PC-3 (cell line): Measurements from ENCODE around the gene MUTYH. TPM values are rescaled to one million over a fixed set of nuclear protein-coding genes. Genes with fewer than 3 reads are reported as not detected.
"Not testable (repeated sequence)": the region's sequence is repeated elsewhere in the genome, so short reads cannot be mapped to it uniquely, and the experiment has no call there.

Experiments
- ATAC-seq: fragments of 200-7000 bp; cut with Tn5 transposase; 2 replicates; pipeline ENCODE4 v1.9.1; 2020; ENCODE audit warnings: mild to moderate bottlenecking, moderate library complexity
- BruUV-seq: library from RNA; stranded (reverse); fragments of 400-500 nt; replicated peaks from 2 replicates; lab custom pipeline; 2021; lab: Mats Ljungman, UMichigan
- CTCF ChIA-PET: fragments of 300-600 bp; sonication (Branson Sonifier 250); formaldehyde crosslinking; loops from one replicate; lab custom pipeline; 2022; ENCODE audit warnings: antibody characterized with exemption; lab: Charles Lee
- POLR2A ChIA-PET: fragments of 300-600 bp; sonication (Branson Sonifier 250); formaldehyde crosslinking; loops from one replicate; lab custom pipeline; 2022; ENCODE audit warnings: antibody characterized with exemption; ENCODE audit not compliant: unreplicated experiment; lab: Charles Lee
- DNase-seq: peaks from one replicate; pipeline ENCODE4 v3.0.0-alpha.2; 2015
- H2AFZ ChIP-seq: fragments of 300-600 bp; sonication (generic); 2 replicates; pipeline ENCODE4 v1.6.0; 2016; ENCODE audit warnings: antibody characterized with exemption, low read length
- H3F3A ChIP-seq: fragments of 300-600 bp; sonication (generic); one replicate; pipeline ENCODE4 v1.6.0; 2017; ENCODE audit warnings: antibody characterized with exemption, low read length, control low read depth, mild to moderate bottlenecking; ENCODE audit not compliant: unreplicated experiment
- H3K27ac ChIP-seq: fragments of 300-600 bp; sonication (generic); 2 replicates; pipeline ENCODE4 v1.5.1; 2016; ENCODE audit warnings: mild to moderate bottlenecking, low read length
- H3K27me3 ChIP-seq: fragments of 300-600 bp; sonication (generic); 2 replicates; pipeline ENCODE4 v1.6.1; 2016; ENCODE audit warnings: low read length, mixed read lengths
- H3K36me3 ChIP-seq: fragments of 300-600 bp; sonication (generic); 2 replicates; pipeline ENCODE4 v1.6.1; 2016; ENCODE audit warnings: low read depth, mixed run types, low read length, mixed read lengths
- H3K4me1 ChIP-seq: fragments of 300-600 bp; sonication (generic); 2 replicates; pipeline ENCODE4 v1.5.1; 2016; ENCODE audit warnings: low read length; ENCODE audit not compliant: insufficient read depth
- H3K4me2 ChIP-seq: fragments of 300-600 bp; sonication (generic); 2 replicates; pipeline ENCODE4 v1.6.0; 2016; ENCODE audit warnings: low read length
- H3K4me3 ChIP-seq: fragments of 300-600 bp; sonication (generic); 2 replicates; pipeline ENCODE4 v1.5.1; 2016; ENCODE audit warnings: mild to moderate bottlenecking, low read length, mixed read lengths
- H3K79me2 ChIP-seq: fragments of 300-600 bp; sonication (generic); 2 replicates; pipeline ENCODE4 v1.6.1; 2017; ENCODE audit warnings: low read length, mixed read lengths
- H3K9ac ChIP-seq: fragments of 300-600 bp; sonication (generic); 2 replicates; pipeline ENCODE4 v1.6.0; 2016; ENCODE audit warnings: mild to moderate bottlenecking, low read length
- H3K9me2 ChIP-seq: fragments of 300-600 bp; sonication (generic); replicated peaks from 2 replicates; pipeline ENCODE4 v1.6.1; 2016; ENCODE audit warnings: mixed run types, low read length, mixed read lengths
- H3K9me3 ChIP-seq: fragments of 300-600 bp; sonication (generic); 2 replicates; pipeline ENCODE4 v1.6.1; 2016; ENCODE audit warnings: low read length, mixed read lengths
- H4K20me1 ChIP-seq: fragments of 300-600 bp; sonication (generic); 2 replicates; pipeline ENCODE4 v1.6.1; 2016; ENCODE audit warnings: low read length, mixed read lengths
- CTCF ChIP-seq: fragments of 300-600 bp; sonication (generic); conservative IDR thresholded peaks from 2 replicates; pipeline ENCODE4 v1.5.1; 2017; ENCODE audit warnings: antibody characterized with exemption, low read depth, mild to moderate bottlenecking, low read length
- EZH2 ChIP-seq: fragments of 300-600 bp; sonication (generic); IDR thresholded peaks from one replicate; pipeline ENCODE4 v1.6.1; 2017; ENCODE audit warnings: antibody characterized with exemption, mild to moderate bottlenecking, low read length; ENCODE audit not compliant: unreplicated experiment
- EZH2phosphoT487 ChIP-seq: fragments of 300-600 bp; sonication (generic); IDR thresholded peaks from 2 replicates; pipeline ENCODE4 v1.6.1; 2018; ENCODE audit warnings: mild to moderate bottlenecking, antibody characterized with exemption, low read length, borderline replicate concordance
- intact Hi-C: fragments of 100-400 bp; cut with micrococcal nuclease; formaldehyde crosslinking; loops from 2 replicates; pipeline ENCODE4 v1.9.0; 2023
- total RNA-seq: library from RNA; depleted of rRNA; stranded (reverse); fragments of >200 nt; gene quantifications from 2 replicates; pipeline ENCODE4 v1.2.3, GENCODE V29; 2014

MUTYH gene
- total RNA-seq, 1 experiment from 2014 or later, result 22.8 TPM

GRCh38 chr1:45385302-45385701, 45.1 kb upstream of the MUTYH start:
- DNase-seq, result no peak
- TF ChIP-seq EZH2 (no peak), EZH2phosphoT487 (no peak), CTCF (no peak)
- H3F3A ChIP-seq, result no peaks in the 10 kb centered on the region
- H4K20me1 ChIP-seq, result no peaks in the 10 kb centered on the region
- no peak overlapping the region for H3K4me3 ChIP-seq
- intact Hi-C loops, result no loop called here
- no peak overlapping the region for H3K27ac ChIP-seq
- H3K9me3 ChIP-seq, result no peaks in the 10 kb centered on the region
- H3K4me2 ChIP-seq, result no peak overlapping the region
- POLR2A ChIA-PET, result no interaction called here
- no TSS peak for BruUV-seq
- ATAC-seq, result no peak
- H3K36me3 ChIP-seq, result no peaks in the 10 kb centered on the region
- CTCF ChIA-PET, result no interaction called here
- no peak overlapping the region for H3K9ac ChIP-seq
- no peaks in the 10 kb centered on the region for H3K4me1 ChIP-seq
- no peaks in the 10 kb centered on the region for H3K9me2 ChIP-seq
- H3K27me3 ChIP-seq, result no peaks in the 10 kb centered on the region
- H3K79me2 ChIP-seq, result no peaks in the 10 kb centered on the region
- H2AFZ ChIP-seq, result no peak overlapping the region

- H3K4me3 ChIP-seq, H3K9ac ChIP-seq, H3K79me2 ChIP-seq, H3K4me2 ChIP-seq, H3F3A ChIP-seq, H3K36me3 ChIP-seq, BruUV-seq, H3K4me1 ChIP-seq, H3K27ac ChIP-seq, H3K9me3 ChIP-seq, intact Hi-C loops, H3K9me2 ChIP-seq, H3K27me3 ChIP-seq, ATAC-seq, H4K20me1 ChIP-seq, DNase-seq, H2AFZ ChIP-seq: not testable (repeated sequence)
- POLR2A ChIA-PET, result interaction anchor here (0.6 kb wide), 1 partner anchor 489 kb away, joined by 6 read pairs; no protein-coding TSS in a partner anchor
- CTCF ChIA-PET, result interaction anchor here (0.6 kb wide), 1 partner anchor 476 kb away, joined by 10 read pairs; no protein-coding TSS in a partner anchor
Measured at GRCh38 chr1:45384213-45384612, 44.0 kb upstream of the MUTYH start.

GRCh38 chr1:45383191-45383590, 43.0 kb upstream of the MUTYH start:
- Histone ChIP-seq H3K27me3 (no peaks in the 10 kb centered on the region), H3K9me3 (no peaks in the 10 kb centered on the region), H3K9me2 (no peaks in the 10 kb centered on the region), H3K27ac (no peak overlapping the region), H2AFZ (no peak overlapping the region), H3K9ac (no peak overlapping the region), H4K20me1 (no peaks in the 10 kb centered on the region), H3K79me2 (no peaks in the 10 kb centered on the region), H3K4me3 (no peak overlapping the region), H3F3A (no peaks in the 10 kb centered on the region), H3K4me1 (no peaks in the 10 kb centered on the region), H3K36me3 (no peaks in the 10 kb centered on the region), H3K4me2 (no peak overlapping the region)
- BruUV-seq, result no TSS peak
- POLR2A ChIA-PET, result interaction anchor here (0.6 kb wide), 1 partner anchor 80 kb away, joined by 10 read pairs; no protein-coding TSS in a partner anchor
- TF ChIP-seq CTCF, result no peak
- TF ChIP-seq EZH2phosphoT487, result no peak
- no peak for TF ChIP-seq EZH2
- CTCF ChIA-PET, result no interaction called here
- DNase-seq, result no peak
- no peak for ATAC-seq
- intact Hi-C loops, result no loop called here
